OCI-LY1 (cell line): Measurements from ENCODE around the gene BEX2.

Experiments used
- H2AFZ ChIP-seq: fragments of 200-600 bp; sonication (generic), shearing (Covaris generic); 2 replicates; pipeline ENCODE4 v1.6.0; 2014; ENCODE audit warnings: antibody characterized with exemption, mild to moderate bottlenecking, low read length
- H3F3A ChIP-seq: fragments of 200-600 bp; sonication (generic), shearing (Covaris generic); 2 replicates; pipeline ENCODE4 v1.6.0; 2014; ENCODE audit warnings: mild to moderate bottlenecking, antibody characterized with exemption, low read length, moderate library complexity; ENCODE audit not compliant: insufficient read depth
- H3K27ac ChIP-seq: fragments of 200-600 bp; sonication (generic); 2 replicates; pipeline ENCODE4 v1.5.1; 2014; ENCODE audit warnings: low read length, mixed run types, mild to moderate bottlenecking, low read depth; ENCODE audit not compliant: poor library complexity, severe bottlenecking
- H3K27me3 ChIP-seq: fragments of 200-600 bp; sonication (generic); 2 replicates; pipeline ENCODE4 v1.6.0; 2014; ENCODE audit warnings: antibody characterized with exemption, mild to moderate bottlenecking, low read length, moderate library complexity; ENCODE audit not compliant: insufficient read depth
- H3K36me3 ChIP-seq: fragments of 200-600 bp; sonication (generic); 2 replicates; pipeline ENCODE4 v1.6.1; 2014; ENCODE audit warnings: mild to moderate bottlenecking, antibody characterized with exemption, low read length, moderate library complexity, mixed read lengths; ENCODE audit not compliant: insufficient read depth
- H3K4me1 ChIP-seq: fragments of 200-600 bp; sonication (generic); 2 replicates; pipeline ENCODE4 v1.5.1; 2014; ENCODE audit warnings: mild to moderate bottlenecking, low read length, moderate library complexity; ENCODE audit not compliant: insufficient read depth, severe bottlenecking
- H3K4me2 ChIP-seq: fragments of 200-600 bp; sonication (generic), shearing (Covaris generic); 2 replicates; pipeline ENCODE4 v1.6.1; 2014; ENCODE audit warnings: low read length
- H3K4me3 ChIP-seq: fragments of 200-600 bp; sonication (generic); 2 replicates; pipeline ENCODE4 v1.5.1; 2014; ENCODE audit warnings: low read length, low read depth, mild to moderate bottlenecking, mixed read lengths; ENCODE audit not compliant: poor library complexity, severe bottlenecking
- H3K79me2 ChIP-seq: fragments of 200-600 bp; shearing (Covaris generic); 2 replicates; pipeline ENCODE4 v1.6.1; 2016; ENCODE audit warnings: mixed run types, low read length, mixed read lengths; ENCODE audit not compliant: insufficient read depth
- H3K9ac ChIP-seq: fragments of 200-600 bp; sonication (generic), shearing (Covaris generic); 2 replicates; pipeline ENCODE4 v1.6.1; 2014; ENCODE audit warnings: mild to moderate bottlenecking, low read length, mixed read lengths
- H3K9me2 ChIP-seq: fragments of 200-600 bp; sonication (generic), shearing (Covaris generic); 2 replicates; pipeline ENCODE4 v1.6.1; 2014; ENCODE audit warnings: low read depth, mild to moderate bottlenecking, low read length, mixed read lengths
- H3K9me3 ChIP-seq: fragments of 200-600 bp; shearing (Covaris generic); 2 replicates; pipeline ENCODE4 v1.6.1; 2014; ENCODE audit warnings: low read length, mixed read lengths
- H4K20me1 ChIP-seq: fragments of 200-600 bp; sonication (generic), shearing (Covaris generic); 2 replicates; pipeline ENCODE4 v1.6.0; 2016; ENCODE audit warnings: mild to moderate bottlenecking, low read length; ENCODE audit not compliant: insufficient read depth
- CTCF ChIP-seq: fragments of 200-600 bp; sonication (generic), shearing (Covaris generic); IDR thresholded peaks from 2 replicates; pipeline ENCODE4 v1.5.1; 2017; ENCODE audit warnings: mild to moderate bottlenecking, antibody characterized with exemption, low read length, moderate library complexity, mixed read lengths
- EZH2 ChIP-seq: fragments of 200-600 bp; sonication (generic), shearing (Covaris generic); IDR thresholded peaks from 2 replicates; pipeline ENCODE4 v1.8.0; 2017; ENCODE audit warnings: borderline replicate concordance, mixed run types, mild to moderate bottlenecking, antibody characterized with exemption, low read length, moderate library complexity, mixed read lengths

BEX2 gene

DNA sequence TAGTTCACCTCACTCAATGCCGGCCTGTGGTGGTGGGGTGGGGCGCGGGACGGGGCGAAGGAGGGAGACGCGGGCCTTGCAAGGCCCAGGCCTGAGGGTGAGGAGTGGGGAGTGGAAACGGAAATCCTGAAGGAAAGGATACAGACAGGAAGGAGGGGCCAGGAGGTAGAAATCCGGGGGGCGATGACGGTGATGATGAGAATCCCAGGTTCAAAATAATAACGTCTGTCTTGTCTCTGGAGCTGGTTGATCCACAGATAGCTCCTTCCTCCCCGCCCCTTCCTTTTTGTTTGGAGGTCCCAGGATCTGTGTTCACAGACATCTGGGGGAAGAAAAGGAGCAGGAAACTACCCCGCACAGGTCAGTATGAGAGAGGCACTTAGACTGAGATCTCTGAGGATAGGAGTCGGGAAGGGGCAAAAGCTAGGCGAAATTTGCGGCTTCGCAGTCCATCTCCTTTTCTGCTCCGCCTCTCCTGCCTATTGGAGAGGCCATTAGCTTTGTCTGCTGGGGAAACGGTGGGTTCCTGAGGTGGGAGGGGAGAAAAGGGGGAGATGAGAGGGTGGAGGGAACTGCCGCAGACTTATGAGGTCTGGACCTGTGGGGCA lies 20.0 kb upstream of the BEX2 start:
- H4K20me1 ChIP-seq = no peaks in the 10 kb centered on the region
- no peak overlapping the region for H3K27ac ChIP-seq
- TF ChIP-seq EZH2 (no peak), CTCF (no peak)
- H3K9ac ChIP-seq = no peak overlapping the region
- no peaks in the 10 kb centered on the region for H3K9me2 ChIP-seq
- H3K4me1 ChIP-seq = no peaks in the 10 kb centered on the region
- H3K36me3 ChIP-seq = no peaks in the 10 kb centered on the region
- H3K4me3 ChIP-seq = no peak overlapping the region
- no peak overlapping the region for H3K4me2 ChIP-seq
- no peaks in the 10 kb centered on the region for H3F3A ChIP-seq
- no peaks in the 10 kb centered on the region for H3K9me3 ChIP-seq
- no peaks in the 10 kb centered on the region for H3K27me3 ChIP-seq
- H2AFZ ChIP-seq = no peak overlapping the region
- no peaks in the 10 kb centered on the region for H3K79me2 ChIP-seq

DNA sequence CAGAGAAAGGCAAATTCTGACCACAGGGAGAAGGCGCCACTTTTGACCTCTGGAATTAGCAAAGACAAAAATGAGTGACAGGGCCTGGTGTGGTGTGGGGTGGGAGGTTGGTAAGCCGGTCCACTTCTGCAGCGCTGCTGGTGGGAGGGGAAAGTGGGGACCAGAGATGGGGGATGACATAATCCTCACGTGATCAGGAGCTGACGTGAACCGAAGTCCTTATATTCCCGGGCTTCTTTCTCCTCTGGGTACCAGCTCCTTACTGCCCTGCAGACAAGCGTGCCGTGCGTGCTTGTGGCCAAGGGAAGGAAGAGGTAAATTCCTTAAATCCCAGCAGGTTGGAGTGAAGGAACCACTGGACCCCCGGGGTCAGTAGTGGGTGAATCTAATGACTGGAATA lies 19.2 kb upstream of the BEX2 start, which contains the start of gene TCEAL7:
TSS of gene TCEAL7 (plus strand) at position 249 of the 400 bp plus-strand sequence. CDS start 1,165 bp downstream, outside the sequence.
- H3K27me3 ChIP-seq = no peaks in the 10 kb centered on the region
- H3F3A ChIP-seq = no peaks in the 10 kb centered on the region
- no peaks in the 10 kb centered on the region for H3K36me3 ChIP-seq
- H3K9me2 ChIP-seq = no peaks in the 10 kb centered on the region
- no peaks in the 10 kb centered on the region for H3K9me3 ChIP-seq
- no peak within 1 kb of the TSS for H3K4me2 ChIP-seq
- no peaks in the 10 kb centered on the region for H3K79me2 ChIP-seq
- no peak within 1 kb of the TSS for H2AFZ ChIP-seq
- TF ChIP-seq CTCF (no peak), EZH2 (no peak)
- no peak within 1 kb of the TSS for H3K4me3 ChIP-seq
- no peak within 1 kb of the TSS for H3K9ac ChIP-seq
- H4K20me1 ChIP-seq = no peaks in the 10 kb centered on the region
- H3K27ac ChIP-seq = no peak within 1 kb of the TSS
- H3K4me1 ChIP-seq = no peaks in the 10 kb centered on the region

DNA sequence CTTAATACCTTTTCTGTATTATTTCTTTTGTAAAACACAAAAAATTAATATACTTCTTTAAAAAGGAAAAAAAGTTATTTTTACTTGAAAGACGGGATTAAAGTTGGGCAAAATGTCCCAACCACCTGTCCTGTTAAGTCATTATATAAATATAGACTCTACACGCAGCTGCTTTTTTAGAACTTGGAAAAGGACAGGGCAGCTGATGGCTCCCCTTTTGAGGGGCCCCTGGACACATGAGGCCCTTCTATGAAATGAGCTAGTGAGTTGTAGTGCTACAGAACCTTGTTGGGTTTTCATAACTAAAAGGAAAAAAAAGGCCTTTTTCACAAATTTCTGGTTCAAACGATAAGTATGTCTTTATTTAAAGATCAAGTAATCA lies 600 bp upstream of the BEX2 start:
- no peaks in the 10 kb centered on the region for H4K20me1 ChIP-seq
- no peaks in the 10 kb centered on the region for H3K79me2 ChIP-seq
- H3K27ac ChIP-seq = no peak overlapping the region
- no peaks in the 10 kb centered on the region for H3K9me3 ChIP-seq
- H3F3A ChIP-seq = no peaks in the 10 kb centered on the region
- H3K27me3 ChIP-seq = no peaks in the 10 kb centered on the region
- H3K4me1 ChIP-seq = no peaks in the 10 kb centered on the region
- peak overlapping the region; percentile 73; the same call in 1 of the 2 replicates for H3K4me2 ChIP-seq
- no peaks in the 10 kb centered on the region for H3K9me2 ChIP-seq
- no peak overlapping the region for H3K9ac ChIP-seq
- H2AFZ ChIP-seq = peak overlapping the region; percentile 94; the same call in 1 of the 2 replicates
- no peaks in the 10 kb centered on the region for H3K36me3 ChIP-seq
- TF ChIP-seq CTCF (no peak), EZH2 (no peak)
- H3K4me3 ChIP-seq = no peak overlapping the region
